GM23248 (cell line): ENCODE data around the gene COL9A3. TPM values are rescaled to one million over a fixed set of nuclear protein-coding genes. Genes with fewer than 3 reads are reported as not detected.

Experiments used
- DNase-seq: peaks from one replicate; pipeline ENCODE4 v3.0.0-alpha.2; 2015
- H2AFZ ChIP-seq: fragments of 200-600 bp; sonication (generic); 2 replicates; pipeline ENCODE4 v1.6.1; 2016; ENCODE audit warnings: antibody characterized with exemption
- H3F3A ChIP-seq: fragments of 200-600 bp; sonication (generic); 2 replicates; pipeline ENCODE4 v1.6.1; 2016; ENCODE audit warnings: mild to moderate bottlenecking, antibody characterized with exemption, mixed run types; ENCODE audit not compliant: insufficient read depth
- H3K27ac ChIP-seq: fragments of 200-600 bp; sonication (generic); 2 replicates; pipeline ENCODE4 v1.5.1; 2016; ENCODE audit warnings: mild to moderate bottlenecking
- H3K27me3 ChIP-seq: fragments of 200-600 bp; sonication (generic); replicated peaks from 2 replicates; pipeline ENCODE4 v1.6.1; 2016; ENCODE audit warnings: mild to moderate bottlenecking; ENCODE audit not compliant: insufficient read depth
- H3K36me3 ChIP-seq: fragments of 200-600 bp; sonication (generic); 2 replicates; pipeline ENCODE4 v1.6.1; 2016; ENCODE audit warnings: low read depth, mild to moderate bottlenecking
- H3K4me1 ChIP-seq: fragments of 200-600 bp; sonication (generic); 2 replicates; pipeline ENCODE4 v1.6.1; 2016; ENCODE audit warnings: mild to moderate bottlenecking; ENCODE audit not compliant: insufficient read depth
- H3K4me2 ChIP-seq: fragments of 200-600 bp; sonication (generic); one replicate; pipeline ENCODE4 v1.6.1; 2016; ENCODE audit warnings: mild to moderate bottlenecking; ENCODE audit not compliant: unreplicated experiment
- H3K4me3 ChIP-seq: fragments of 200-600 bp; sonication (generic); 2 replicates; pipeline ENCODE4 v1.5.1; 2016; ENCODE audit warnings: mild to moderate bottlenecking
- H3K79me2 ChIP-seq: fragments of 200-600 bp; sonication (generic); 2 replicates; pipeline ENCODE4 v1.6.1; 2016; ENCODE audit warnings: mild to moderate bottlenecking; ENCODE audit not compliant: insufficient read depth
- H3K9ac ChIP-seq: fragments of 200-600 bp; sonication (generic); 2 replicates; pipeline ENCODE4 v1.6.1; 2016; ENCODE audit warnings: mild to moderate bottlenecking
- H3K9me2 ChIP-seq: fragments of 200-600 bp; sonication (generic); 2 replicates; pipeline ENCODE4 v1.6.1; 2016; ENCODE audit warnings: mixed run types, mild to moderate bottlenecking, moderate library complexity; ENCODE audit not compliant: insufficient read depth
- H3K9me3 ChIP-seq: fragments of 200-600 bp; sonication (generic); one replicate; pipeline ENCODE4 v1.6.1; 2017; ENCODE audit warnings: low read depth
- H4K20me1 ChIP-seq: fragments of 200-600 bp; sonication (generic); 2 replicates; pipeline ENCODE4 v1.6.0; 2016; ENCODE audit not compliant: insufficient read depth
- EZH2 ChIP-seq: fragments of 200-600 bp; sonication (generic); IDR thresholded peaks from 2 replicates; pipeline ENCODE4 v1.6.1; 2018; ENCODE audit warnings: antibody characterized with exemption, mild to moderate bottlenecking; ENCODE audit not compliant: insufficient read depth, poor library complexity, severe bottlenecking
- EZH2phosphoT487 ChIP-seq: fragments of 200-600 bp; sonication (generic); IDR thresholded peaks from 2 replicates; pipeline ENCODE4 v1.6.1; 2018; ENCODE audit warnings: antibody characterized with exemption, moderate library complexity, mild to moderate bottlenecking, low read depth; ENCODE audit not compliant: insufficient read depth
- WGBS, 2 experiments: methylation state at CpG; one replicate each; pipeline ENCODE4 v1.1.6; 2015 to 2017; ENCODE audit warnings: low lambda C conversion rate in 2 of 2, low coverage in 1 of 2; ENCODE audit errors: missing lambda C conversion rate in 2 of 2; 5-methylcytosine and 5-hydroxymethylcytosine counted together
- in situ Hi-C: fragments of 300-500 bp; cut with MboI; formaldehyde crosslinking; loops from 2 replicates; pipeline ENCODE4 v1.15.0; 2020
- polyA plus RNA-seq: library from polyadenylated mRNA; unstranded; fragments of >200 nt; fragmentation: Nextera tagmentation; extraction: Ambion mirVana; gene quantifications from 2 replicates; pipeline ENCODE4 v1.2.1, GENCODE V29; 2016
- total RNA-seq: library from RNA; depleted of rRNA; stranded (reverse); fragments of >200 nt; shearing (Covaris generic); gene quantifications from 2 replicates; pipeline ENCODE4 v1.2.3, GENCODE V29; 2014; rRNA removed

COL9A3 gene
- total RNA-seq (not detected in 2 replicates), polyA plus RNA-seq (0.25 TPM in 1 of 2 replicates, not detected in the other)

- H3F3A ChIP-seq = no peaks in the 10 kb centered on the region
- no peak within 1 kb of the TSS for H3K9ac ChIP-seq
- H3K36me3 ChIP-seq = 0 out of 2 replicates have a peak, but pooled peaks cover 5% of the 10 kb centered on the region
- peak; percentile 36 for DNase-seq
- H2AFZ ChIP-seq = no peak within 1 kb of the TSS
- TF ChIP-seq EZH2phosphoT487 (no peak), EZH2 (no peak)
- peaks cover 11% of the 10 kb centered on the region; the same call in 1 of the 2 replicates for H3K27me3 ChIP-seq
- H3K4me2 ChIP-seq = peak within 1 kb of the TSS; percentile 51
- 11% methylated on average over 34 to 91 of the region's 108 CpGs for WGBS, 2 experiments
- no peaks in the 10 kb centered on the region for H3K4me1 ChIP-seq
- no peaks in the 10 kb centered on the region for H4K20me1 ChIP-seq
- H3K9me2 ChIP-seq = no peaks in the 10 kb centered on the region
- peak within 1 kb of the TSS; percentile 50 for H3K4me3 ChIP-seq
- no peaks in the 10 kb centered on the region for H3K9me3 ChIP-seq
- in situ Hi-C loops = no loop called here
- H3K79me2 ChIP-seq = no peaks in the 10 kb centered on the region
- no peak within 1 kb of the TSS for H3K27ac ChIP-seq
Measured at GRCh38 chr20:62816884-62817873, at the start of gene COL9A3. Gene COL9A3, plus strand, starts transcription at chr20:62817050. Its CDS starts 15 bp downstream, at chr20:62817065.

GRCh38 chr20:62768234-62768546 is 48.7 kb upstream of the COL9A3 start:
- TF ChIP-seq EZH2 = no peak
- Histone ChIP-seq H3K4me2 (no peak overlapping the region), H4K20me1 (no peaks in the 10 kb centered on the region), H3K4me1 (peaks cover 1% of the 10 kb centered on the region; the same call in 1 of the 2 replicates), H3K79me2 (no peaks in the 10 kb centered on the region), H3K9me2 (no peaks in the 10 kb centered on the region), H3K4me3 (no peak overlapping the region), H3K27me3 (peaks cover 27% of the 10 kb centered on the region), H3K9me3 (no peaks in the 10 kb centered on the region), H3K9ac (no peak overlapping the region), H3K36me3 (no peaks in the 10 kb centered on the region), H2AFZ (no peak overlapping the region), H3F3A (no peaks in the 10 kb centered on the region), H3K27ac (no peak overlapping the region)
- in situ Hi-C loops = no loop called here
- 60 to 65% methylated on average over 8 of the region's 8 CpGs for WGBS, 2 experiments
- no peak for DNase-seq

- Histone ChIP-seq H3K4me1 (peaks cover 6% of the 10 kb centered on the region), H3K79me2 (no peaks in the 10 kb centered on the region), H4K20me1 (no peaks in the 10 kb centered on the region), H3K27ac (no peak overlapping the region), H3K9me2 (no peaks in the 10 kb centered on the region), H3K9ac (no peak overlapping the region), H3K4me2 (no peak overlapping the region), H3K27me3 (peaks cover 27% of the 10 kb centered on the region), H3K36me3 (no peaks in the 10 kb centered on the region), H3K9me3 (no peaks in the 10 kb centered on the region), H3K4me3 (no peak overlapping the region), H3F3A (no peaks in the 10 kb centered on the region), H2AFZ (no peak overlapping the region)
- TF ChIP-seq EZH2 (no peak), EZH2phosphoT487 (no peak)
- in situ Hi-C loops = no loop called here
- DNase-seq = peak; percentile 40
- 22 to 30% methylated on average over 19 to 21 of the region's 21 CpGs for WGBS, 2 experiments
Measured at GRCh38 chr20:62768551-62769287, 48.1 kb upstream of the COL9A3 start.

GRCh38 chr20:62769346-62770071 is 47.3 kb upstream of the COL9A3 start:
- in situ Hi-C loops = no loop called here
- no peak overlapping the region for H3K4me3 ChIP-seq
- 85 to 86% methylated on average over 12 to 16 of the region's 16 CpGs for WGBS, 2 experiments

More at GRCh38 chr20:62769346-62770071, 47.3 kb upstream of the COL9A3 start:
- H3K4me2 ChIP-seq = no peak overlapping the region
- no peaks in the 10 kb centered on the region for H3K9me2 ChIP-seq
- no peaks in the 10 kb centered on the region for H3K9me3 ChIP-seq
- no peak overlapping the region for H3K9ac ChIP-seq
- peaks cover 27% of the 10 kb centered on the region for H3K27me3 ChIP-seq
- H3K27ac ChIP-seq = no peak overlapping the region
- no peaks in the 10 kb centered on the region for H3K36me3 ChIP-seq
- no peaks in the 10 kb centered on the region for H4K20me1 ChIP-seq
- H2AFZ ChIP-seq = no peak overlapping the region
- no peaks in the 10 kb centered on the region for H3K79me2 ChIP-seq
- no peak for DNase-seq
- peaks cover 6% of the 10 kb centered on the region for H3K4me1 ChIP-seq
- H3F3A ChIP-seq = no peaks in the 10 kb centered on the region
- TF ChIP-seq EZH2phosphoT487 = no peak
- no peak for TF ChIP-seq EZH2
